GM18951 (cell line): ENCODE measurements around the gene GUCY2C.

ENCODE experiments used
- POLR2A ChIP-seq: IDR thresholded peaks from 4 replicates; pipeline ENCODE4 v1.6.1; 2011; ENCODE audit warnings: mild to moderate bottlenecking; ENCODE audit not compliant: insufficient read length, insufficient read depth; ENCODE audit errors: extremely low read depth
- in situ Hi-C: fragments of 300-500 bp; cut with MboI; formaldehyde crosslinking; loops from one replicate; pipeline ENCODE4 v1.12.0; 2022; ENCODE audit warnings: low sequenced_read_pairs, mixed read lengths, inconsistent platforms; ENCODE audit not compliant: unreplicated experiment

The GUCY2C gene

GRCh38 chr12:14567351-14568162 lies 128.8 kb downstream of the GUCY2C start, which contains the start of gene PLBD1:
PLBD1 (minus strand) TSS chr12:14567883; CDS start chr12:14567696, 187 bp downstream.
- no peak for TF ChIP-seq POLR2A
- in situ Hi-C loops, result no loop called here

- in situ Hi-C loops, result no loop called here
- no peak for TF ChIP-seq POLR2A
Observed at GRCh38 chr12:14564336-14564959, 132.0 kb downstream of the GUCY2C start.

GRCh38 chr12:14563046-14563445 lies 133.4 kb downstream of the GUCY2C start:
- no peak for TF ChIP-seq POLR2A
- in situ Hi-C loops, result no loop called here
